Neural progenitor cell (in vitro differentiated cells): ENCODE measurements around the gene MSI2. TPM values are rescaled to one million over a fixed set of nuclear protein-coding genes. Genes with fewer than 3 reads are reported as not detected.
A peak's percentile ranks its signal among the peaks of the same experiment; 100 is the strongest.

ENCODE experiments used
- DNase-seq: peaks from one replicate; pipeline ENCODE4 v3.0.0-alpha.2; 2016; ENCODE audit warnings: low spot score
- H2AFZ ChIP-seq: fragments of 200-600 bp; sonication (generic); replicated peaks from 2 replicates; pipeline ENCODE4 v1.6.1; 2016; ENCODE audit warnings: antibody characterized with exemption
- H3F3A ChIP-seq: fragments of 200-600 bp; sonication (generic); 2 replicates; pipeline ENCODE4 v1.6.1; 2016; ENCODE audit warnings: antibody characterized with exemption, low read depth
- H3K27ac ChIP-seq: fragments of 200-600 bp; sonication (generic); 2 replicates; pipeline ENCODE4 v1.5.1; 2016; ENCODE audit warnings: mild to moderate bottlenecking
- H3K27me3 ChIP-seq: fragments of 200-600 bp; sonication (generic); 2 replicates; pipeline ENCODE4 v1.6.1; 2016; ENCODE audit warnings: mild to moderate bottlenecking, moderate library complexity
- H3K36me3 ChIP-seq: fragments of 200-600 bp; sonication (generic); 2 replicates; pipeline ENCODE4 v1.5.1; 2016
- H3K4me1 ChIP-seq: fragments of 200-600 bp; sonication (generic); 2 replicates; pipeline ENCODE4 v1.6.1; 2016; ENCODE audit warnings: mixed run types
- H3K4me2 ChIP-seq: fragments of 200-600 bp; sonication (generic); 2 replicates; pipeline ENCODE4 v1.6.1; 2016
- H3K4me3 ChIP-seq: fragments of 200-600 bp; sonication (generic); 2 replicates; pipeline ENCODE4 v1.5.1; 2016
- H3K79me2 ChIP-seq: fragments of 200-600 bp; sonication (generic); 2 replicates; pipeline ENCODE4 v1.6.1; 2016; ENCODE audit warnings: low read depth
- H3K9ac ChIP-seq: fragments of 200-600 bp; sonication (generic); 2 replicates; pipeline ENCODE4 v1.6.1; 2016
- H3K9me3 ChIP-seq: fragments of 200-600 bp; sonication (generic); 2 replicates; pipeline ENCODE4 v1.5.1; 2016; ENCODE audit warnings: low read depth
- H4K20me1 ChIP-seq: fragments of 200-600 bp; sonication (generic); 2 replicates; pipeline ENCODE4 v1.6.1; 2016; ENCODE audit warnings: low read depth
- H3K27ac Mint-ChIP-seq: 3 replicates; pipeline ENCODE4 v1.8.0; 2021; ENCODE audit warnings: mixed read lengths
- H3K27me3 Mint-ChIP-seq: 2 replicates; pipeline ENCODE4 v1.8.0; 2022; ENCODE audit warnings: low read depth, mild to moderate bottlenecking, inconsistent platforms, moderate library complexity, mixed read lengths; ENCODE audit not compliant: insufficient read depth
- H3K36me3 Mint-ChIP-seq: 3 replicates; pipeline ENCODE4 v1.8.0; 2021; ENCODE audit warnings: mixed read lengths
- H3K4me1 Mint-ChIP-seq: 3 replicates; pipeline ENCODE4 v1.8.0; 2021; ENCODE audit warnings: mixed read lengths
- H3K4me3 Mint-ChIP-seq: 3 replicates; pipeline ENCODE4 v1.8.0; 2021; ENCODE audit warnings: mild to moderate bottlenecking, moderate library complexity, mixed read lengths
- H3K9me3 Mint-ChIP-seq: 3 replicates; pipeline ENCODE4 v1.8.0; 2020; ENCODE audit warnings: mixed read lengths
- CTCF ChIP-seq: fragments of 200-600 bp; sonication (generic); IDR thresholded peaks from 2 replicates; pipeline ENCODE4 v1.5.1; 2017; ENCODE audit warnings: antibody characterized with exemption, mild to moderate bottlenecking
- EZH2 ChIP-seq: fragments of 200-600 bp; sonication (generic); IDR thresholded peaks from 2 replicates; pipeline ENCODE4 v1.6.1; 2017; ENCODE audit warnings: antibody characterized with exemption, mild to moderate bottlenecking, moderate library complexity
- EZH2phosphoT487 ChIP-seq: fragments of 200-600 bp; sonication (generic); IDR thresholded peaks from 2 replicates; pipeline ENCODE4 v1.6.1; 2017; ENCODE audit warnings: antibody characterized with exemption
- total RNA-seq: library from RNA; depleted of rRNA; stranded (reverse); fragments of >200 nt; gene quantifications from 2 replicates; pipeline ENCODE4 v1.2.3, GENCODE V29; 2015; ENCODE audit warnings: low replicate concordance

MSI2 gene
- total RNA-seq, 1 donor from 2014 or later, result 96.9 TPM

- peaks cover 91% of the 10 kb centered on the region for H3K4me1 Mint-ChIP-seq
- H3K4me1 ChIP-seq, result peaks cover 50% of the 10 kb centered on the region
- H3K36me3 Mint-ChIP-seq, result peaks cover 24% of the 10 kb centered on the region
- H3F3A ChIP-seq, result peaks cover 28% of the 10 kb centered on the region
- no peak overlapping the region for H3K9ac ChIP-seq
- no peak overlapping the region for H3K4me2 ChIP-seq
- peaks cover 61% of the 10 kb centered on the region for H4K20me1 ChIP-seq
- peaks cover 38% of the 10 kb centered on the region for H3K79me2 ChIP-seq
- TF ChIP-seq EZH2phosphoT487 (no peak), EZH2 (no peak), CTCF (no peak)
- H3K9me3 Mint-ChIP-seq, result no peaks in the 10 kb centered on the region
- no peak overlapping the region for H3K27ac ChIP-seq
- H3K9me3 ChIP-seq, result no peaks in the 10 kb centered on the region
- H3K27me3 Mint-ChIP-seq, result peaks cover 10% of the 10 kb centered on the region
- no peaks in the 10 kb centered on the region for H3K27me3 ChIP-seq
- no peak overlapping the region for H3K4me3 ChIP-seq
- no peak overlapping the region for H3K4me3 Mint-ChIP-seq
- H3K36me3 ChIP-seq, result no peaks in the 10 kb centered on the region
- no peak overlapping the region for H2AFZ ChIP-seq
- DNase-seq, result no peak
- H3K27ac Mint-ChIP-seq, result peak overlapping the region; percentile 93
Observed at GRCh38 chr17:57557416-57557815, 301.1 kb downstream of the MSI2 start.

- peaks cover 9% of the 10 kb centered on the region for H3K27me3 Mint-ChIP-seq
- no peaks in the 10 kb centered on the region for H3K9me3 Mint-ChIP-seq
- no peak overlapping the region for H3K4me3 ChIP-seq
- peaks cover 87% of the 10 kb centered on the region for H3K4me1 Mint-ChIP-seq
- TF ChIP-seq EZH2phosphoT487, result no peak
- TF ChIP-seq CTCF, result no peak
- no peak for TF ChIP-seq EZH2
- DNase-seq, result no peak
- H3K27ac ChIP-seq, result no peak overlapping the region
- peaks cover 23% of the 10 kb centered on the region for H3F3A ChIP-seq
- no peaks in the 10 kb centered on the region for H3K36me3 ChIP-seq
- H3K9ac ChIP-seq, result no peak overlapping the region
- peaks cover 24% of the 10 kb centered on the region for H3K36me3 Mint-ChIP-seq
- H3K4me1 ChIP-seq, result peaks cover 44% of the 10 kb centered on the region
- H3K9me3 ChIP-seq, result no peaks in the 10 kb centered on the region
- H3K4me2 ChIP-seq, result no peak overlapping the region
- peaks cover 55% of the 10 kb centered on the region for H4K20me1 ChIP-seq
- no peaks in the 10 kb centered on the region for H3K27me3 ChIP-seq
- no peak overlapping the region for H2AFZ ChIP-seq
- H3K27ac Mint-ChIP-seq, result peak overlapping the region; percentile 83
- peaks cover 32% of the 10 kb centered on the region for H3K79me2 ChIP-seq
- no peak overlapping the region for H3K4me3 Mint-ChIP-seq
Observed at GRCh38 chr17:57557834-57558681, 301.7 kb downstream of the MSI2 start.

- H3F3A ChIP-seq, result peaks cover 11% of the 10 kb centered on the region
- no peaks in the 10 kb centered on the region for H3K36me3 ChIP-seq
- H3K27me3 ChIP-seq, result no peaks in the 10 kb centered on the region
- H3K9me3 ChIP-seq, result no peaks in the 10 kb centered on the region
- Mint-ChIP-seq H3K27me3 (peaks cover 8% of the 10 kb centered on the region), H3K36me3 (peaks cover 29% of the 10 kb centered on the region), H3K27ac (peak overlapping the region; percentile 69), H3K9me3 (no peaks in the 10 kb centered on the region), H3K4me1 (peaks cover 85% of the 10 kb centered on the region), H3K4me3 (no peak overlapping the region)
- no peak for DNase-seq
- no peak overlapping the region for H3K27ac ChIP-seq
- no peak overlapping the region for H3K4me3 ChIP-seq
- H3K4me2 ChIP-seq, result no peak overlapping the region
- TF ChIP-seq CTCF, result no peak
- TF ChIP-seq EZH2, result no peak
- peaks cover 47% of the 10 kb centered on the region for H4K20me1 ChIP-seq
- no peak overlapping the region for H2AFZ ChIP-seq
- H3K4me1 ChIP-seq, result peaks cover 40% of the 10 kb centered on the region
- peaks cover 29% of the 10 kb centered on the region for H3K79me2 ChIP-seq
- no peak overlapping the region for H3K9ac ChIP-seq
Observed at GRCh38 chr17:57559226-57559625, 302.9 kb downstream of the MSI2 start.
